Coronary artery (tissue), 2 donors: Measurements from ENCODE around the gene PAQR5.

Experiments used
- DNase-seq: peaks from one replicate; pipeline ENCODE4 v3.0.0-alpha.2; 2017; ENCODE audit warnings: low spot score
- H3K27ac ChIP-seq, 2 donors: fragments of 200-600 bp; sonication (generic); one replicate each; pipeline ENCODE4 v1.5.1; 2016 to 2019
- H3K4me3 ChIP-seq: fragments of 200-600 bp; sonication (generic); 2 replicates; pipeline ENCODE4 v1.5.1; 2016; ENCODE audit warnings: mild to moderate bottlenecking, moderate library complexity
- CTCF ChIP-seq: fragments of 200-600 bp; sonication (generic); IDR thresholded peaks from one replicate; pipeline ENCODE4 v1.5.1; 2019; ENCODE audit warnings: antibody characterized with exemption

PAQR5 gene

GRCh38 chr15:69302929-69303328, 4.2 kb downstream of the PAQR5 start:
- no peak overlapping the region for H3K4me3 ChIP-seq
- no peak for TF ChIP-seq CTCF
- DNase-seq = no peak
- no peak overlapping the region for H3K27ac ChIP-seq

- Histone ChIP-seq H3K4me3 (no peak overlapping the region), H3K27ac (no peak overlapping the region)
- no peak for TF ChIP-seq CTCF
- no peak for DNase-seq
Observed at GRCh38 chr15:69303337-69304181, 4.8 kb downstream of the PAQR5 start.

GRCh38 chr15:69304182-69304545, 5.5 kb downstream of the PAQR5 start:
- no peak for DNase-seq
- H3K27ac ChIP-seq = peak overlapping the region in 1 of 2 donors; percentile 9
- no peak for TF ChIP-seq CTCF
- no peak overlapping the region for H3K4me3 ChIP-seq

- Histone ChIP-seq H3K4me3 (no peak overlapping the region), H3K27ac (peak overlapping the region in 1 of 2 donors; percentile 25)
- DNase-seq = no peak
- no peak for TF ChIP-seq CTCF
Observed at GRCh38 chr15:69305204-69305931, 6.7 kb downstream of the PAQR5 start.

GRCh38 chr15:69305933-69306568, 7.3 kb downstream of the PAQR5 start:
- peak overlapping the region in 1 of 2 donors; percentile 25 for H3K27ac ChIP-seq
- no peak for DNase-seq
- no peak overlapping the region for H3K4me3 ChIP-seq
- TF ChIP-seq CTCF = no peak

GRCh38 chr15:69307939-69308338, 9.2 kb downstream of the PAQR5 start:
- DNase-seq = no peak
- no peak overlapping the region for H3K4me3 ChIP-seq
- no peak for TF ChIP-seq CTCF
- no peak overlapping the region for H3K27ac ChIP-seq
